DOHH2 (cell line): ENCODE results near the gene YPEL3.

Source experiments
- EZH2phosphoT487 ChIP-seq: fragments of 200-600 bp; sonication (generic); IDR thresholded peaks from 2 replicates; pipeline ENCODE4 v1.6.1; 2017; ENCODE audit warnings: borderline replicate concordance, mild to moderate bottlenecking, antibody characterized with exemption, low read length, moderate library complexity, mixed read lengths
- TF ChIP-seq, protein P1 (sequence below): fragments of 200-600 bp; sonication (generic); IDR thresholded peaks from one replicate; pipeline ENCODE4 v1.5.1; 2014; ENCODE audit warnings: antibody characterized with exemption, mild to moderate bottlenecking, low read depth, low read length; ENCODE audit not compliant: poor library complexity, severe bottlenecking

DNA sequence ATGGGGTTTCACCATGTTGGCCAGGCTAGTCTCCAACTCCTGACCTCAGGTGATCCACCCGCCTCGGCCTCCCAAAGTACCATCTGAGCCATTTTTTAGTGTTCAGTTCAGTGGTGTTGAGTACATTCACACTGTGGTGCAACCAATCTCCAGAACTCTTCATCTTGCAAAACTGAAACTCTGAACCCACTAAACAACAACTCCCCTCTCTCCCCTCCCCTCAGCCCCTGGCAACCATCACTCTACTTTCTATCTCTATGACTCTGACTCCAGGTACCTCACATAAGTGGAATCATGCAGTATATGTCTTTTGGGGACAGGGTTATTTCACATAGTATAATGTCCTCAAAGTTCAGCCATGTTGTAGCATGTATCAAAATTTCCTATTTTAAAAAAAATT, 45.7 kb upstream of the YPEL3 start:
- TF ChIP-seq, protein P1, sequence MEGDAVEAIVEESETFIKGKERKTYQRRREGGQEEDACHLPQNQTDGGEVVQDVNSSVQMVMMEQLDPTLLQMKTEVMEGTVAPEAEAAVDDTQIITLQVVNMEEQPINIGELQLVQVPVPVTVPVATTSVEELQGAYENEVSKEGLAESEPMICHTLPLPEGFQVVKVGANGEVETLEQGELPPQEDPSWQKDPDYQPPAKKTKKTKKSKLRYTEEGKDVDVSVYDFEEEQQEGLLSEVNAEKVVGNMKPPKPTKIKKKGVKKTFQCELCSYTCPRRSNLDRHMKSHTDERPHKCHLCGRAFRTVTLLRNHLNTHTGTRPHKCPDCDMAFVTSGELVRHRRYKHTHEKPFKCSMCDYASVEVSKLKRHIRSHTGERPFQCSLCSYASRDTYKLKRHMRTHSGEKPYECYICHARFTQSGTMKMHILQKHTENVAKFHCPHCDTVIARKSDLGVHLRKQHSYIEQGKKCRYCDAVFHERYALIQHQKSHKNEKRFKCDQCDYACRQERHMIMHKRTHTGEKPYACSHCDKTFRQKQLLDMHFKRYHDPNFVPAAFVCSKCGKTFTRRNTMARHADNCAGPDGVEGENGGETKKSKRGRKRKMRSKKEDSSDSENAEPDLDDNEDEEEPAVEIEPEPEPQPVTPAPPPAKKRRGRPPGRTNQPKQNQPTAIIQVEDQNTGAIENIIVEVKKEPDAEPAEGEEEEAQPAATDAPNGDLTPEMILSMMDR, result no peak
- no peak for TF ChIP-seq EZH2phosphoT487
